Activated naive CD4-positive, alpha-beta T cell treated with anti-CD3 and anti-CD28 coated beads, Interleukin-2, amount 50 U/mL, for 24 hours (primary cell): ENCODE results near the gene TERT.
"Not testable (repeated sequence)": the region's sequence is repeated elsewhere in the genome, so short reads cannot be mapped to it uniquely, and the experiment has no call there.

Source experiments
- H3K27ac Mint-ChIP-seq: one replicate; pipeline ENCODE4 v1.8.0; 2021; ENCODE audit warnings: mild to moderate bottlenecking, mixed read lengths
- H3K27me3 Mint-ChIP-seq: one replicate; pipeline ENCODE4 v1.8.0; 2021; ENCODE audit warnings: mixed read lengths
- H3K36me3 Mint-ChIP-seq: one replicate; pipeline ENCODE4 v1.8.0; 2021; ENCODE audit warnings: mixed read lengths
- H3K4me1 Mint-ChIP-seq: one replicate; pipeline ENCODE4 v1.8.0; 2021; ENCODE audit warnings: mixed read lengths
- H3K4me3 Mint-ChIP-seq: one replicate; pipeline ENCODE4 v1.8.0; 2021; ENCODE audit warnings: mild to moderate bottlenecking, mixed read lengths
- H3K9me3 Mint-ChIP-seq: one replicate; pipeline ENCODE4 v1.8.0; 2021; ENCODE audit warnings: mixed read lengths

TERT gene

DNA sequence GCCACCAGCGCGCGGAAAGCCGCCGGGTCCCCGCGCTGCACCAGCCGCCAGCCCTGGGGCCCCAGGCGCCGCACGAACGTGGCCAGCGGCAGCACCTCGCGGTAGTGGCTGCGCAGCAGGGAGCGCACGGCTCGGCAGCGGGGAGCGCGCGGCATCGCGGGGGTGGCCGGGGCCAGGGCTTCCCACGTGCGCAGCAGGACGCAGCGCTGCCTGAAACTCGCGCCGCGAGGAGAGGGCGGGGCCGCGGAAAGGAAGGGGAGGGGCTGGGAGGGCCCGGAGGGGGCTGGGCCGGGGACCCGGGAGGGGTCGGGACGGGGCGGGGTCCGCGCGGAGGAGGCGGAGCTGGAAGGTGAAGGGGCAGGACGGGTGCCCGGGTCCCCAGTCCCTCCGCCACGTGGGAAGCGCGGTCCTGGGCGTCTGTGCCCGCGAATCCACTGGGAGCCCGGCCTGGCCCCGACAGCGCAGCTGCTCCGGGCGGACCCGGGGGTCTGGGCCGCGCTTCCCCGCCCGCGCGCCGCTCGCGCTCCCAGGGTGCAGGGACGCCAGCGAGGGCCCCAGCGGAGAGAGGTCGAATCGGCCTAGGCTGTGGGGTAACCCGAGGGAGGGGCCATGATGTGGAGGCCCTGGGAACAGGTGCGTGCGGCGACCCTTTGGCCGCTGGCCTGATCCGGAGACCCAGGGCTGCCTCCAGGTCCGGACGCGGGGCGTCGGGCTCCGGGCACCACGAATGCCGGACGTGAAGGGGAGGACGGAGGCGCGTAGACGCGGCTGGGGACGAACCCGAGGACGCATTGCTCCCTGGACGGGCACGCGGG is at the start of gene TERT:
TSS of gene TERT (minus strand) at position 234 of the 815 bp plus-strand sequence. CDS start at position 155, 79 bp downstream.
- Mint-ChIP-seq H3K27ac (no peak within 1 kb of the TSS), H3K4me3 (peak within 1 kb of the TSS; percentile 55), H3K9me3 (no peaks in the 10 kb centered on the region), H3K27me3 (no peaks in the 10 kb centered on the region), H3K36me3 (no peaks in the 10 kb centered on the region), H3K4me1 (peaks cover 12% of the 10 kb centered on the region)

DNA sequence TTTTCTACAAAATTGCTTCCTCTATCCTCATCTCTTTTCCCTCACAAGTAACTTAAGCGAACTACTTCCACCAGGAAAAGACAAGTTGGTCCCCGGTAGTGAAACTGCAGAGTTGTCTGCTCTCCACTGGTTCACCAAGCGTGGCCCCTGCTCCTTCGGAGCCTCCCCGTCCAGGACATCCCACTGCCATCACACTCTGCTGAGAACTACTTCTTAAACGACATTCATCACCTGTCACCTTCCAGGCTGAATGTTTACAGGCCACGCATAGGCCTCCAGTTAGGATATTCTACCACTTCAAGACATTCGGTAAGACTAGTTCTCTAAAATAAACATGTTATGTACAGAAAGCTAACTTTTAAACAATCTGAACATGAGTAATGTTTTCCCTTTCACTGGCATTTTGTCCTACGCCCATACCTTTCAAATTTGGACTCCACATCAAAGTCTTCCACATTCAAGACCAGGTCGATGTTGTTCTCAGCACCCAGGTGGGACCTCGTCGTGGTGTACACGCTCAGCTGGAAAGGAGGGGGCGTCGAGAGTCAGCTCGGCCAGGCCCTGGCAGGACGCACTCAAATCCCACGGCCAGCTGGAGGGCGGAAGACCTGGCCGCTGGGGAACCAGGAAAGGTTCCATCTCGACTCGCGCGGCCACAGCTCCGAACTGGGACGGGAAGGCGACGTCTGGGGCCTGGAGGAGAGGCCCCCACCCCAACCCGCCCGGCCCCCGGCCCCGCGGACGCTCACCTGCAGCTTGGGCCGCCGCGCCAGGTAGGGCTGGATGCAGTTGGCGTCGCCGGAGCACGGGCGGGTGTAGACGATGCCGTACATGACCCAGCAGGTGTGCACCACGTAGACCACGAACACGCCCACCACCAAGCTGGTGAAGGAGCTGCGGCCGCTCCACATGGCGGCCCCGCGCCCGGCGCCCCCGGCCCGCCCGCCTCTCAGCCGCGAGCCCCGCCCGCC is 49.3 kb upstream of the TERT start:
- no peaks in the 10 kb centered on the region for H3K27me3 Mint-ChIP-seq
- peaks cover 13% of the 10 kb centered on the region for H3K36me3 Mint-ChIP-seq
- peak overlapping the region; percentile 92 for H3K27ac Mint-ChIP-seq
- peak overlapping the region; percentile 94 for H3K4me3 Mint-ChIP-seq
- peaks cover 33% of the 10 kb centered on the region for H3K4me1 Mint-ChIP-seq
- no peaks in the 10 kb centered on the region for H3K9me3 Mint-ChIP-seq

DNA sequence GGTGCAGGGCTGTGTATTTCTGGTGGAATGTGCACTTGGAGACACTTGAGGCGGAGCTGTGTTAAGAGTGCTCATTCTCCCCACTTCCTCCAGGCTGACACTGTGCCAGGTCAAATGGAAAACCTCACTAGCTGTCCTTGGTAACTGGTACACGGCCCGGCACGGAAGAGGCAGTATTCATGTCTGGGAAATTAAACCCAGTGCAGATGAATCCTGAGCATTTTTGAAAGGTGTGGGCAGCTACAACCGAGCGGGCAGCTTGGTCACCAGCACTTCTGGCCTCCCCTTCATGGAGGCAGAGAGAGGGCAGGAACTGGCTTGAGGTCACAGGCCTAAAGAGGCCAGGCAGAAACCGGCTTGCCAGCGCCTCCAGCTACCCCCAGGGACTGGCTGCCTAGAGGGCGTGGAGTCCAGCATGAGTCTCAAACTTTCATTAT is 48.5 kb upstream of the TERT start:
- Mint-ChIP-seq H3K4me1 (peaks cover 33% of the 10 kb centered on the region), H3K27ac (peak overlapping the region; percentile 61), H3K4me3 (peak overlapping the region; percentile 94), H3K36me3 (peaks cover 13% of the 10 kb centered on the region), H3K9me3 (no peaks in the 10 kb centered on the region), H3K27me3 (no peaks in the 10 kb centered on the region)

DNA sequence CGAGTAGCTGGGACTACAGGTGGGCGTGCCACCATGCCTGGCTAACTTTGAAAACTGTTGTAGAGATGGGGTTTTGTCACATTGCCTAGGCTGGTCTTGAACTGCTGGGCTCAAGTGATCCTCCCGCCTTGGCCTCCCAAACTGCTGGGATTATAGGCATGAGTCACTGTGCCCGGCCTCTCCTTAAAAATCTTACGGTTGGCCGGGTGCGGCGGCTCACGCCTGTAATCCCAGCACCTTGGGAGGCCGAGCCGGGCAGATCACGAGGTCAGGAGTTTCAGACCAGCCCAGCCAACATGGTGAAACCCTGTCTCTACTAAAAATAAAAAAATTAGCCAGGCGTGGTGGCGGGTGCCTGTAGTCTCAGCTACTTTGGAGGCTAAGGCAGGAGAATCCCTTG is 47.8 kb upstream of the TERT start:
- H3K27me3 Mint-ChIP-seq, H3K9me3 Mint-ChIP-seq, H3K27ac Mint-ChIP-seq: not testable (repeated sequence)
- peaks cover 13% of the 10 kb centered on the region for H3K36me3 Mint-ChIP-seq
- peaks cover 33% of the 10 kb centered on the region for H3K4me1 Mint-ChIP-seq
- peak overlapping the region; percentile 94 for H3K4me3 Mint-ChIP-seq

DNA sequence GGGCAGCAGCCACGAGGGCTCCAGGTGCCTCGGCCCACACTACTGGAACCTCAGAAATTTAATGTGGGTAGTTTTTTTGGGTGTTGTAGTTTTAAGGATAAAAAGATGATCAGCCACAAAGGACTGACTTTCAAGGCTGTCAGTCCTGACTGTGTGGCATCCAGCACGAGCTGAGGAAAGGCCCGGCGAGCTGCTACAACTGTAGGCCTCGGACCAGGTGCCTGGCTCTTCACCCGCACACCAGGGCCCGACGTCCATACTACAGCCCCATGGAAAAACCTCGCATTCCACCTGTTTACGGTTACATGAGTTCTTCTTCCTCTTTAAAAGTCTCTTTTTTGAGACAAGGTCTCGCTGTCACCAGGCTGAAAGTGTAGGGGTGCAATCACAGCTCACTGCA is 47.4 kb upstream of the TERT start:
- Mint-ChIP-seq H3K36me3 (peaks cover 13% of the 10 kb centered on the region), H3K27me3 (no peaks in the 10 kb centered on the region), H3K27ac (no peak overlapping the region), H3K4me1 (peaks cover 33% of the 10 kb centered on the region), H3K9me3 (no peaks in the 10 kb centered on the region), H3K4me3 (no peak overlapping the region)

DNA sequence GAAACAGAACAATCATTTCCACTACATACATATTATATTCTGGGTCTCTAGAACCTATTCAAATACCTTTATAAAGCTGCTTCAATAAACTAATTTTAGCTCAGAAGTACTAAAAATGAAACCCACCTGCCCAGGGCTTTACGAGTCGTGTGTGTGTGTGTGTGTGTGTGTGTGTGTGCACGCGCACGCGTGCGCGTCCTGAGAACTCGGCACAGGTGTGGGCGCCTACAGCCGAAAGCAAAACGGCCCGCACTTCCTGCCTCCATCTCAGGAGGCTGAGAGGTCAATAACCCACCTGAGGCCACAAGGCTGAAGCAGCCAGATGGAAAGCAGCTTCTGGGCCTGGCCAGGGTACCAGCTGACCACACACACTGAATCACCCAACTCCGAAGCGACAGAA is 47.0 kb upstream of the TERT start:
- Mint-ChIP-seq H3K27ac (no peak overlapping the region), H3K27me3 (no peaks in the 10 kb centered on the region), H3K4me1 (peaks cover 33% of the 10 kb centered on the region), H3K36me3 (peaks cover 13% of the 10 kb centered on the region), H3K9me3 (no peaks in the 10 kb centered on the region), H3K4me3 (no peak overlapping the region)

DNA sequence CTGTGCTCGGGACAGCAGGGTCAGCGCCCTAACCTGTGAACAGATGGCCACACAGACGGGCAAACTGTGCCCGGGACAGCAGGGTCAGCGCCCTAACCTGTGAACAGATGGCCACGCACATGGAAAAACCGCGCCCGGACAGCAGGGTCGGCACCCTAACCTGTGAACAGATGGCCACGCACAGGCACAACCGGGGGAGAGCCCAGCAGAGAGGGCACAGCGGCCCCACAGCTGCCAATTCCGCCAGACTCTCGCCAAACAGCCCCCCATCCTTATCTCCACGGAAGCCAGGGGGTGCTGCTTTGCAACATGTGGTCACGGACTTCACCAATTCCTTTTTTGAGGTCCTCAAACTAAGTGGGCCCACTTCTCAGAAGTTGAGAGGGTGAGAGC is 44.9 kb upstream of the TERT start:
- not testable (repeated sequence) for H3K27me3 Mint-ChIP-seq, H3K27ac Mint-ChIP-seq, H3K9me3 Mint-ChIP-seq, H3K4me3 Mint-ChIP-seq
- Mint-ChIP-seq H3K36me3 (peaks cover 13% of the 10 kb centered on the region), H3K4me1 (peaks cover 38% of the 10 kb centered on the region)

DNA sequence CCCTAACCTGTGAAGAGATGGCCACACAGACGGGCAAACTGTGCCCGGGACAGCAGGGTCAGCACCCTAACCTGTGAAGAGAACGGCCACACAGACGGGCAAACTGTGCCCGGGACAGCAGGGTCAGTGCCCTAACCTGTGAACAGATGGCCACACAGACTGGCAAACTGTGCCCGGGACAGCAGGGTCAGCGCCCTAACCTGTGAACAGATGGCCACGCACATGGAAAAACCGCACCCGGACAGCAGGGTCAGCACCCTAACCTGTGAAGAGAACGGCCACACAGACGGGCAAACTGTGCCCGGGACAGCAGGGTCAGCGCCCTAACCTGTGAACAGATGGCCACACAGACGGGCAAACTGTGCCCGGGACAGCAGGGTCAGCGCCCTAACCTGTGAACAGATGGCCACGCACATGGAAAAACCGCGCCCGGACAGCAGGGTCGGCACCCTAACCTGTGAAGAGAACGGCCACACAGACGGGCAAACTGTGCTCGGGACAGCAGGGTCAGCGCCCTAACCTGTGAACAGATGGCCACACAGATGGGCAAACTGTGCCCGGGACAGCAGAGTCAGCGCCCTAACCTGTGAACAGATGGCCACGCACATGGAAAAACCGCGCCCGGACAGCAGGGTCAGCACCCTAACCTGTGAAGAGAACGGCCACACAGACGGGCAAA is 44.4 kb upstream of the TERT start:
- H3K27ac Mint-ChIP-seq, H3K4me3 Mint-ChIP-seq, H3K27me3 Mint-ChIP-seq, H3K9me3 Mint-ChIP-seq: not testable (repeated sequence)
- Mint-ChIP-seq H3K4me1 (peaks cover 38% of the 10 kb centered on the region), H3K36me3 (peaks cover 13% of the 10 kb centered on the region)

DNA sequence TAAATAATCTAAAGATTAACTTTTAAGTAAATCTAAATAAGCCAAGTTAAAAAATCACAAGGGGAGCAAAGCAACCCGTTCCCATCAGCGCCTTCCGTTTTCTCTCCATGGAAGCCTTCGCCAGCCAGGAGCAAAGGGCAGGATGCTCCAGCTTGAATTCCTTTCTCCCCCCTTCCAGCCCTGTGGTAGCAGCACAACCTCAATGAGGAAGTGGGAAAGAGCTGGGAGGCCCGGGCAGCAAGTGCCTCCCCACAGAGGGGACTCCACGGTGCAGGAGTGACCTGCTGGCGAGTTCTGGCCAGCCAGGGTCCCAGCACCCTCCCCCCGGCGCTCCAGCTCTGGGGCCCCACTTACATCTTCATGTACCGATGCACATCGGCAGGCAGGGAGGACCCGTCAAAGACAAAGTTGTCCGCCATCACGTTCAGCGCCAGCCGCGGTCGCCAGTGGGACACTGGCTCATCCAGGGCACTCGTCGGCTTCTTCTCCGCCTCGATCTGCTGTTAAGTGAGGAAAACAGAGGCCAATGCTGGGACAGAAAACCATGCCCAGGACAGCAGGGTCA is 43.7 kb upstream of the TERT start:
- Mint-ChIP-seq H3K4me1 (peaks cover 32% of the 10 kb centered on the region), H3K27ac (no peak overlapping the region), H3K36me3 (peaks cover 8% of the 10 kb centered on the region), H3K4me3 (no peak overlapping the region), H3K27me3 (no peaks in the 10 kb centered on the region), H3K9me3 (no peaks in the 10 kb centered on the region)

DNA sequence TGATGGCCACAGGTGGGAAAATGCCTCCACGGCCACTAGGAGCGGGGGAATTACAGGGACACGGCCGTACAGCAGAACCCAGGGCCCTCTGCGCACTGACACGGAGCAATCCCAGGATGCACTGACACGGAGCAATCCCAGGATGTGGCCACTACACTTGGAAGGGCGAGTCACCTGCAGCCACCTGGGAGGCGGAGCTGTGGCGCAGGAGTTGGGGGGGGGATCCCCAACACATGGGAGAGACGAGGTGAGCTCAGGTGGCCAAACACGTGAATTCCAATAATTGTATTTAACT is 43.3 kb upstream of the TERT start:
- Mint-ChIP-seq H3K27me3 (no peaks in the 10 kb centered on the region), H3K27ac (no peak overlapping the region), H3K4me1 (peaks cover 29% of the 10 kb centered on the region), H3K4me3 (no peak overlapping the region), H3K9me3 (no peaks in the 10 kb centered on the region), H3K36me3 (peaks cover 10% of the 10 kb centered on the region)

DNA sequence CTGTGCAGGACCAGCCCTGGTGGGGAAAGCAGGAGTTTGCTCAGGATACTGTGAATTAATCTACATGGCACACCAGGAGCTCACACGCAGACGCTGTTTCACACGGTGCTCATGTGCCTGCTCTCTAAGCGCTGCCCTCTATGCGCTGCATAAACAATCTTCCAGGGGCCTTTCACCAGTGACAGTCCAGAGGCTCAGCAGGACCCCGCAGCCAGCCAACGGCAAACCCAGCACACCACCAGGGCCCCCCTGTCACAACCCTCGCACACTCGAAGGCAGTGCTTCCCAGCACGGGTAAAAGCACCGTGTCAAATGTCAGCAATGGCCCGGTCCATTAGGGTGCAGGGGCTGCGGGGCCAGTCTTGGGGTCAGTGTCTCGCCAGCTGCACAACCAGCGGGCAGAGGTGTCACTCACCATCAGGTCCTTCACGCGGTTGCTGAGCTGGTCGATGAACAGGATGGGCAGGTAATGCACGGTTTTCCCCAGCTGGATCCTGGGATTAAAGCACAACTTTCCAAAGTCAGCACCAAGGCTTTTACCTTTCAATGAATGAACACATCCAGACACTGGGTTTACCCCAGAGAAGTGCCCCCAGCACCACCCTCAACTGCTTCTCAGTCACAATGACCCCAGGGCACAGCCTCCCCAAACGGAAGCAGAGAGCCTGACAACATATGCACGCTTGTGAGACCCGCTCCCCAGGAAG is 42.8 kb upstream of the TERT start:
- Mint-ChIP-seq H3K27me3 (no peaks in the 10 kb centered on the region), H3K27ac (no peak overlapping the region), H3K9me3 (no peaks in the 10 kb centered on the region), H3K4me3 (no peak overlapping the region), H3K36me3 (peaks cover 9% of the 10 kb centered on the region), H3K4me1 (peaks cover 27% of the 10 kb centered on the region)

DNA sequence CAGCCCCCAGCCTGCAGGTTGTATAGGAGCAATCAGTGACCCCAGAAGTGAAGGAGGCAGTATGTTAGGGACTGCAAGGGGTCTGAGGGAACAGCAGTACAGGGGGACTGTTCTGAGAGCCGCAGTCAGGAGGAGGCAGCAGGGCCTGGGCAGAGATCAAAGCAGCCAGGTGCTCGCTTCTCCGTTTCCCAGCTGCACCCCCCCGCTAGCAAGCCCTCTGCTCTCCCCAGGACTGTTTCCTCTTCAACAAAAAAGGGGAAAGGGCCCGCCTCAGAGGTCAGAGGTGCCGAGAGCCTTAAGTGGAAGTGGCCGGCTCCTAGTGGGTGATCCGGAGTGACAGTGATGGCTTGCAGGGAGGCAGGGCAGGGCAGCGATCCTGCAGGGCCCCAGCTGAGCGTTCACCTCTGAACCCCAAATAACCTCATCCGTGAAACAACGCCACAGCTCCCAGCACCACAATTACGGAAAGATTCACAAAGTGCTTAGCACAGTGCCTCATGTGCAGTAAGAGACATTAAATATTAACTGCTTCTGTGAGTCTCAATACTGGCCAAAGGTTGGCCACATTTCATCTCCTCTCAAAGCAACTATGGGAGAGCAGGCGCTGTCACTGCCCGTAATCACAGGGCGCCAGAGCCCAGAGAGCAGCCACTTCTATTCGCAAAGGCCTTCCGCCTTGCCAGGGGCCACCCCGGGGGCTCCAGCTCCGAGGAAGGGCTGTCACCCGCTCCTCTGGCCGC is 42.1 kb upstream of the TERT start:
- no peaks in the 10 kb centered on the region for H3K9me3 Mint-ChIP-seq
- peaks cover 9% of the 10 kb centered on the region for H3K36me3 Mint-ChIP-seq
- H3K4me3 Mint-ChIP-seq: no peak overlapping the region
- H3K4me1 Mint-ChIP-seq: peaks cover 25% of the 10 kb centered on the region
- H3K27me3 Mint-ChIP-seq: no peaks in the 10 kb centered on the region
- no peak overlapping the region for H3K27ac Mint-ChIP-seq

DNA sequence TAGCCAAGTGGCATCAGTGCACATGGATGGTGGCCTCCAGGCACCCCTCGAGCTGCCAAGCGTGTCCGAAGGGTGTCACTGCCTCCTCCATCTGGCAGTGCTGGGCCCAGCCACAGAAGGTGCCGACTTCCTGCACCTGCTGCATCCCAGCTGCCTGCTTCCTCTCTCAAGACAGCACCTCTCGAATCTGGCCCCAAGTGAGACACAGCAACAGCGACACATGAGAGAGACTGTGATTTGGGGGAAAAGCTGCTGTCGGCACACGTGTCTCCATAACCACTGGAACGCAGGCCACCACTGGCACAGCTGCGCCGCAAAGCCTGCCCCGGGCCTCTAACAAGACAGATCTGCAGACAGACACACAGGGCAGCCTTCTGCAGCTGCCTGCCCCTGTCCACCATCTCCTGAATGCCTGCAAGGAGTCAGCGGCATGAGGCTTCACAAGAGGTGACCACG is 41.3 kb upstream of the TERT start:
- H3K36me3 Mint-ChIP-seq: peaks cover 10% of the 10 kb centered on the region
- no peak overlapping the region for H3K27ac Mint-ChIP-seq
- no peaks in the 10 kb centered on the region for H3K9me3 Mint-ChIP-seq
- peaks cover 20% of the 10 kb centered on the region for H3K4me1 Mint-ChIP-seq
- H3K4me3 Mint-ChIP-seq: no peak overlapping the region
- H3K27me3 Mint-ChIP-seq: no peaks in the 10 kb centered on the region

DNA sequence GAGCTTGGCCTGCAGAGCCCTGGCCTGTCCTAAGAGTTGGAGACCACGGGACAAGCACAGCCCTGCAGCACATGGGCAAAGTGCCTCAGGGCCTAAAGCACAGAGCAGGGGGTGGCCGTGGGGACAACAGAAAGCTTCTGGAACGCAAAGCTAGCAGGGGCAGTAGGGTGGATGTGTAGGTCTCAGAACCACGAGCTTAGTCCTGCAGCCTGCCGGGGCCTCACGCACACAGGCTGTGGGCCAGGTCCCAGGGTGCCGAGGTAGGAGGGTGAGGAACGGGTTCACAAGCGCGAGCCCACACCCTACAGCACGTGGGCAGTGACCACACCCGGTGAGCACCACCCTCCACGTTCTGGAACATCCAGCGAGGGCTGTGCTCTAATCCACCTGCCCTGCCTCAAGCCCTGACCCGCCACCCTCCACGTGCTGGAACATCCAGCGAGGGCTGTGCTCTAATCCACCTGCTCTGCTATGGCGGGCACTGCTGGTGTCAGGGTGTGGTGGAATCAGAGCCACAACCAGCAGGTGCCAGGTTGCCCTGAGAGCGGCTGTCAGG is 40.8 kb upstream of the TERT start:
- no peak overlapping the region for H3K4me3 Mint-ChIP-seq
- no peaks in the 10 kb centered on the region for H3K9me3 Mint-ChIP-seq
- H3K27ac Mint-ChIP-seq: no peak overlapping the region
- H3K27me3 Mint-ChIP-seq: no peaks in the 10 kb centered on the region
- peaks cover 18% of the 10 kb centered on the region for H3K4me1 Mint-ChIP-seq
- peaks cover 8% of the 10 kb centered on the region for H3K36me3 Mint-ChIP-seq
